WTC11 (cell line): ENCODE data around the gene FGF18. TPM values are rescaled to one million over a fixed set of nuclear protein-coding genes. Genes with fewer than 3 reads are reported as not detected.

Source experiments
- ATAC-seq: fragments of 200-7000 bp; cut with Tn5 transposase; 2 replicates; pipeline ENCODE4 v1.10.0; 2021; ENCODE audit warnings: mild to moderate bottlenecking, moderate library complexity
- CTCF ChIA-PET: fragments of 300-600 bp; sonication (Branson Sonifier 250); formaldehyde crosslinking; loops from one replicate; lab custom pipeline; 2021; ENCODE audit warnings: antibody characterized with exemption; lab: Charles Lee
- POLR2A ChIA-PET: fragments of 350-600 bp; sonication (Branson Sonifier 250); formaldehyde crosslinking; loops from one replicate; lab custom pipeline; 2021; ENCODE audit warnings: antibody characterized with exemption; lab: Charles Lee
- DNase-seq: peaks from one replicate; pipeline ENCODE4 v3.0.0; 2021; ENCODE audit warnings: low spot score
- H3K27ac Mint-ChIP-seq: 2 replicates; pipeline ENCODE4 v1.8.0; 2021; ENCODE audit warnings: mixed read lengths
- H3K27me3 Mint-ChIP-seq: 2 replicates; pipeline ENCODE4 v1.8.0; 2021; ENCODE audit warnings: low read depth, mild to moderate bottlenecking, moderate library complexity, mixed read lengths
- H3K36me3 Mint-ChIP-seq: 2 replicates; pipeline ENCODE4 v1.8.0; 2021; ENCODE audit warnings: mixed read lengths
- H3K4me1 Mint-ChIP-seq: 2 replicates; pipeline ENCODE4 v1.8.0; 2022; ENCODE audit warnings: mixed read lengths
- H3K4me3 Mint-ChIP-seq: 2 replicates; pipeline ENCODE4 v1.8.0; 2021; ENCODE audit warnings: mild to moderate bottlenecking, moderate library complexity, mixed read lengths
- H3K9me3 Mint-ChIP-seq: 2 replicates; pipeline ENCODE4 v1.8.0; 2021; ENCODE audit warnings: mixed read lengths
- CREB1 ChIP-seq: sonication (generic); formaldehyde crosslinking; IDR thresholded peaks from 2 replicates; pipeline ENCODE4 v1.8.0; 2023; ENCODE audit warnings: mild to moderate bottlenecking, missing genetic modification reagents
- GABPB1 ChIP-seq: sonication (generic); formaldehyde crosslinking; IDR thresholded peaks from 2 replicates; pipeline ENCODE4 v1.8.1; 2023; ENCODE audit warnings: mild to moderate bottlenecking, missing genetic modification reagents
- HMGA2 ChIP-seq: fragments of 250-450 bp; sonication (Bioruptor Pico); IDR thresholded peaks from 2 replicates; pipeline ENCODE4 v1.4.0; 2021; ENCODE audit warnings: mild to moderate bottlenecking, moderate library complexity
- KAT7 ChIP-seq: sonication (generic); formaldehyde crosslinking; IDR thresholded peaks from 2 replicates; pipeline ENCODE4 v1.8.1; 2023; ENCODE audit warnings: missing genetic modification reagents, mild to moderate bottlenecking, borderline replicate concordance
- NFYB ChIP-seq: sonication (generic); formaldehyde crosslinking; conservative IDR thresholded peaks from 2 replicates; pipeline ENCODE4 v1.8.0; 2022; ENCODE audit warnings: low read depth, missing genetic modification reagents
- NR2C2 ChIP-seq: sonication (generic); formaldehyde crosslinking; IDR thresholded peaks from 2 replicates; pipeline ENCODE4 v1.8.0; 2022; ENCODE audit warnings: mild to moderate bottlenecking, missing genetic modification reagents
- RORB ChIP-seq: fragments of 250-450 bp; sonication (Bioruptor Pico); IDR thresholded peaks from 2 replicates; pipeline ENCODE4 v1.9.0; 2021; ENCODE audit warnings: mild to moderate bottlenecking
- total RNA-seq: library from RNA; stranded (reverse); gene quantifications from 3 replicates; pipeline ENCODE4 v1.2.3, GENCODE V29; 2021
- TF ChIP-seq, protein P1 (sequence below): fragments of 200-600 bp; IDR thresholded peaks from 2 replicates; pipeline ENCODE4 v1.8.0; 2022; ENCODE audit warnings: antibody characterized with exemption
- TF ChIP-seq, protein P2 (sequence below): sonication (generic); formaldehyde crosslinking; conservative IDR thresholded peaks from 2 replicates; pipeline ENCODE4 v1.8.1; 2022; ENCODE audit warnings: mild to moderate bottlenecking, missing genetic modification reagents
- TF ChIP-seq, protein P3 (sequence below): sonication (generic); formaldehyde crosslinking; IDR thresholded peaks from 2 replicates; pipeline ENCODE4 v1.8.1; 2023; ENCODE audit warnings: mild to moderate bottlenecking, moderate library complexity, missing genetic modification reagents
- TF ChIP-seq, protein P4 (sequence below): fragments of 250-450 bp; sonication (Bioruptor Pico); IDR thresholded peaks from 2 replicates; pipeline ENCODE4 v1.9.0; 2021; ENCODE audit warnings: mild to moderate bottlenecking
- TF ChIP-seq, protein P5 (sequence below): sonication (generic); formaldehyde crosslinking; conservative IDR thresholded peaks from 2 replicates; pipeline ENCODE4 v1.8.1; 2023; ENCODE audit warnings: mild to moderate bottlenecking, low read depth, missing genetic modification reagents, moderate library complexity
- TF ChIP-seq, protein P6 (sequence below): fragments of 250-450 bp; sonication (Bioruptor Pico); IDR thresholded peaks from 2 replicates; pipeline ENCODE4 v1.8.0; 2021; ENCODE audit warnings: mild to moderate bottlenecking

Gene FGF18
- total RNA-seq, 1 experiment from 2014 or later: 0.72 TPM

DNA sequence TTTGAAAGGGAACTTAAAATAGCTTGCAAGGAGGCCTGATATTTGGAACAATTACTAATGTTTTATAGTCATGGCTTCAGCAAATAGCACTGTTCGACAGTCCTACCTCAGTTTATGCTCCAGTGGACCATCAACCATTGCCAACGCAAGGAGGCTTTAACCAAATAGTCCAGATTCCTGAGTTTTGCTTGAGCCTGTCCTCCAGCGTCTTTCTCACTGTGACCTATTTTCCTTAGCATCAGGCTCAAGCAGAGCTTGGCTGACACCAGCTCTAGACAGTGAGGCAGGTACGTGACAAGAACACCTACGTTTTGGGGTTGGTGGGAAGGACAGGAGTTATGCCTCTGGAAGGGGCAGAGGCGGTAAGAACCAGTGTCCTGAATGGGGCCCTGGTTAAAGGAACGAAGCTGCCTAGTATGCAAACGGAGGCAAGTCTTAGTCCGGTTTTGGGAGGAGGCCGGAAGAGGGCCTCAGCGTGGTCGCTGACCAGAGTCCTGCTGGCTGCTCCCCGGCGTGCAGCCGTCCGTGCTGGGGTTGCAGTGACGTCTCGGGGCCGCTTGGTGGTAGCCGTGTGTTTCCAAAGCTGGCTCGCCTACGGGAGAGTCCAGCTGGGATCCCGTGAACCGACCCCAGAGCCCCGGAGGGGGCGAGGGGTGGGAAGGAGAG lies 998 bp upstream of the FGF18 start (continued):
- TF ChIP-seq, protein P1, sequence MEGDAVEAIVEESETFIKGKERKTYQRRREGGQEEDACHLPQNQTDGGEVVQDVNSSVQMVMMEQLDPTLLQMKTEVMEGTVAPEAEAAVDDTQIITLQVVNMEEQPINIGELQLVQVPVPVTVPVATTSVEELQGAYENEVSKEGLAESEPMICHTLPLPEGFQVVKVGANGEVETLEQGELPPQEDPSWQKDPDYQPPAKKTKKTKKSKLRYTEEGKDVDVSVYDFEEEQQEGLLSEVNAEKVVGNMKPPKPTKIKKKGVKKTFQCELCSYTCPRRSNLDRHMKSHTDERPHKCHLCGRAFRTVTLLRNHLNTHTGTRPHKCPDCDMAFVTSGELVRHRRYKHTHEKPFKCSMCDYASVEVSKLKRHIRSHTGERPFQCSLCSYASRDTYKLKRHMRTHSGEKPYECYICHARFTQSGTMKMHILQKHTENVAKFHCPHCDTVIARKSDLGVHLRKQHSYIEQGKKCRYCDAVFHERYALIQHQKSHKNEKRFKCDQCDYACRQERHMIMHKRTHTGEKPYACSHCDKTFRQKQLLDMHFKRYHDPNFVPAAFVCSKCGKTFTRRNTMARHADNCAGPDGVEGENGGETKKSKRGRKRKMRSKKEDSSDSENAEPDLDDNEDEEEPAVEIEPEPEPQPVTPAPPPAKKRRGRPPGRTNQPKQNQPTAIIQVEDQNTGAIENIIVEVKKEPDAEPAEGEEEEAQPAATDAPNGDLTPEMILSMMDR: peak; percentile 77
- TF ChIP-seq NFYB (CRISPR knock-in tag): no peak
- TF ChIP-seq, all 79 proteins: peak for 9

DNA sequence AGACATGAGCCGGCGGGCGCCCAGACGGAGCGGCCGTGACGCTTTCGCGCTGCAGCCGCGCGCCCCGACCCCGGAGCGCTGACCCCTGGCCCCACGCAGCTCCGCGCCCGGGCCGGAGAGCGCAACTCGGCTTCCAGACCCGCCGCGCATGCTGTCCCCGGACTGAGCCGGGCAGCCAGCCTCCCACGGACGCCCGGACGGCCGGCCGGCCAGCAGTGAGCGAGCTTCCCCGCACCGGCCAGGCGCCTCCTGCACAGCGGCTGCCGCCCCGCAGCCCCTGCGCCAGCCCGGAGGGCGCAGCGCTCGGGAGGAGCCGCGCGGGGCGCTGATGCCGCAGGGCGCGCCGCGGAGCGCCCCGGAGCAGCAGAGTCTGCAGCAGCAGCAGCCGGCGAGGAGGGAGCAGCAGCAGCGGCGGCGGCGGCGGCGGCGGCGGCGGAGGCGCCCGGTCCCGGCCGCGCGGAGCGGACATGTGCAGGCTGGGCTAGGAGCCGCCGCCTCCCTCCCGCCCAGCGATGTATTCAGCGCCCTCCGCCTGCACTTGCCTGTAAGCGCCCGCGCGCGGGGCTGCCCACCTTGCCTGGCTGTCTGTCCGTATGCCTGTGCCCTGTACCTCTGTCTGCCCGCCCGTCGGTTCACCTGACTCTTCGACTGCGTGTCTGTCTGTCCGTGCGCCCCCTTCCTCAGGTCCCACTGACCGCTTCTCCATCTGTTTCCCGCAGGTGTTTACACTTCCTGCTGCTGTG lies 412 bp downstream of the FGF18 start:
- H3K4me3 Mint-ChIP-seq: peak overlapping the region; percentile 77
- no peak overlapping the region for H3K27ac Mint-ChIP-seq
- CTCF ChIA-PET: interaction anchor here (0.6 to 3.6 kb wide), 40 partner anchors 8 to 639 kb away, joined by 3 to 42 read pairs (median 7); partner anchors contain the start of gene FBXW11
- TF ChIP-seq, protein P2, sequence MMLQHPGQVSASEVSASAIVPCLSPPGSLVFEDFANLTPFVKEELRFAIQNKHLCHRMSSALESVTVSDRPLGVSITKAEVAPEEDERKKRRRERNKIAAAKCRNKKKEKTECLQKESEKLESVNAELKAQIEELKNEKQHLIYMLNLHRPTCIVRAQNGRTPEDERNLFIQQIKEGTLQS (CRISPR knock-in tag): no peak
- TF ChIP-seq, protein P3, sequence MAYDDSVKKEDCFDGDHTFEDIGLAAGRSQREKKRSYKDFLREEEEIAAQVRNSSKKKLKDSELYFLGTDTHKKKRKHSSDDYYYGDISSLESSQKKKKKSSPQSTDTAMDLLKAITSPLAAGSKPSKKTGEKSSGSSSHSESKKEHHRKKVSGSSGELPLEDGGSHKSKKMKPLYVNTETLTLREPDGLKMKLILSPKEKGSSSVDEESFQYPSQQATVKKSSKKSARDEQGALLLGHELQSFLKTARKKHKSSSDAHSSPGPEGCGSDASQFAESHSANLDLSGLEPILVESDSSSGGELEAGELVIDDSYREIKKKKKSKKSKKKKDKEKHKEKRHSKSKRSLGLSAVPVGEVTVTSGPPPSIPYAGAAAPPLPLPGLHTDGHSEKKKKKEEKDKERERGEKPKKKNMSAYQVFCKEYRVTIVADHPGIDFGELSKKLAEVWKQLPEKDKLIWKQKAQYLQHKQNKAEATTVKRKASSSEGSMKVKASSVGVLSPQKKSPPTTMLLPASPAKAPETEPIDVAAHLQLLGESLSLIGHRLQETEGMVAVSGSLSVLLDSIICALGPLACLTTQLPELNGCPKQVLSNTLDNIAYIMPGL (CRISPR knock-in tag): 0 out of 2 replicates have a peak, but pooled peaks have one; percentile 18
- no peak for TF ChIP-seq HMGA2
- POLR2A ChIA-PET: no interaction called here
- H3K27me3 Mint-ChIP-seq: peaks cover 39% of the 10 kb centered on the region
- peak; percentile 52 for DNase-seq
- no peaks in the 10 kb centered on the region for H3K36me3 Mint-ChIP-seq
- H3K4me1 Mint-ChIP-seq: peaks cover 34% of the 10 kb centered on the region
- peak; percentile 3 for ATAC-seq
- no peaks in the 10 kb centered on the region for H3K9me3 Mint-ChIP-seq

DNA sequence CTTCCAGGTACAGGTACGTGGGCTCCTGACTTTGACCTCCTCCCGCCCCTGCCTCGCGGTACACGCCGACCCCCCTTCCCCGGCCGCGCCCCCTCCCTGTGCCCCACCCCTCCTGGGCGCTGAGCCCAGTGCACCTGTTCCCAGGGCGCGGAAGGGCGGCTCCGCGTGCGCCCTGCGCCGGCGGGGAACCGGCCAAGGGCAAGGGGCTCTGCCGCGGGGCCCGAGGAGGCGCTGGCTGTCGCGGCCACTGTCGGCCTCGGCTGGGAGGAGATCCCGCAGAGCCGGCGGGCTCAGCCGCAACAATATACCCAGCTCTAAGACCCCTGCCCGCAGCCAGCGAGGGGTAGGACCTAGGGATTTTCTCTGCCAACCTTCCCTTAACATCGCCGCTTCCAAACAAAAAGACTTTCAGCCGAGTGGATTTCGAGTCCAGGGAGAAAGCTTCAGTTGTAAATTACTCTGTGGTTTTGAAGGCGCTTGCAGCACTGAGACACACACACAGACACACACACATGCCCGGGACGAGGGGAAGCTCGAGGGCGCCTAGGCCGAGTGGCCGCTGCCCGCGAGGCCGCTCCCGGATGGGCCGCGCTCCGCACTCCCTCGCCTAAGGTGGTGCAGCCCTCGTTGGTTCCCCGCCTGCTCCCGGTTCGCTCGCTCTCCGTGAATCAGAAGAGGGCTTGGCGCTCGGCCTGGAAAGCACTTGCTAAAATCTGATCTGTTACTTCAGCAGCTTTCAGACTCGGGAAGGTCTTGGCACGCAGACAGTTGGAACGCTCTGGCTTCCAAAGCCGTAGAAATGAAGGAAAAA lies 1.2 kb downstream of the FGF18 start:
- ATAC-seq: no peak
- peak; percentile 26 for DNase-seq
- ChIA-PET POLR2A (no interaction called here), CTCF (interaction anchor here (0.8 to 3.6 kb wide), 6 partner anchors 28 to 492 kb away, joined by 3 to 29 read pairs (median 4); no protein-coding TSS in a partner anchor)
- Mint-ChIP-seq H3K27ac (no peak overlapping the region), H3K27me3 (peaks cover 39% of the 10 kb centered on the region), H3K4me1 (peaks cover 35% of the 10 kb centered on the region), H3K36me3 (no peaks in the 10 kb centered on the region), H3K9me3 (no peaks in the 10 kb centered on the region), H3K4me3 (peak overlapping the region; percentile 78)
- TF ChIP-seq KAT7 (CRISPR knock-in tag) (peak; percentile 37; the same call in 1 of the 2 replicates), GABPB1 (no peak)

DNA sequence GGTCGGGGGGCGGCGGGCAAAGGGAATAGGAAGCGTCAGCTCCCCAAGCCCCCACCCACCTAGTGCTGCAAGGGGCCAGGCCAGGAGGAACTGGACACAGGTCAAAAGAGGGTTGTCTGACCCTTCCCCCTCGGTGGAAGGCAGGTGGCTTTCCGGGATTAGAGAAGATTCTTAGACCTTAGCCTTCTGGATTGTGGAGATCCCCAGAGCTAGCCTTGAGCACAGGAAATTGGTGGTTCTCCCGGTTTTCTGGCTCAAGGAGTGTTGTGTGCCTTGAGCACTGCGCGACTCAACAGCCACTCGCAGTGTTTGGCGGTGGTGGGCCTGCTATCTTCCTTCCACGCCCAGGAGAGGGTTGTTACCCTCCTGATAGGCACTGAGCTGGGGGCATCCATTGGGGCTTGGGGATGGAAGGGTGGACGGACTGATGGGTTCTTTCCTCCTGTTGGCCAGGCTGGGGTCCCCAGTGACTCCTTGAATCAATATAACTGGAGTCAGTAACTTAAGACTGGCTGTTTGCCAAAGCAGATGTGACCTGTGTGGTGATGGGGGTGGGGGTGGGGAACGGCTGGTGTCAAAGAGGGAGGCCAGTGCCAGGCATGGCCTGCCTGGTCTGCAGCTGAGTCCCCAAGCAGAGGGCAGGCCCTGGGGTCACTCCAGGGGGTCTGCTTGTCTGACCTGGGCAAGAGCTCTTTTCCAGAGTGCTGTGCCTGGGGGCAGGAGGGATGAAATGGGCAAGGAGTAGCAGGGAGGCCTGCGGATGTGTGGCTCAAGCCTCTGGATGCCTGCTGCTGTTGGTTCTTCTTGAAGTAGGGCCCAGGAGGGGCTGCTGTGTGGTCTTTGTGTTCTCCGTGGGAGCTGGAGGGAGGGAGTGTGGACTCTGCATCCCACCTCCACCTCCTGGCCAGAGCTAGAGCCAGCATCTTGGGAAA lies 2.1 kb downstream of the FGF18 start:
- Mint-ChIP-seq H3K4me3 (peak overlapping the region; percentile 78), H3K36me3 (no peaks in the 10 kb centered on the region), H3K4me1 (peaks cover 35% of the 10 kb centered on the region), H3K27ac (no peak overlapping the region), H3K9me3 (no peaks in the 10 kb centered on the region), H3K27me3 (peaks cover 39% of the 10 kb centered on the region)
- no peak for DNase-seq
- ChIA-PET CTCF (interaction anchor here (0.8 to 3.6 kb wide), 8 partner anchors 10 to 491 kb away, joined by 3 to 29 read pairs (median 4); no protein-coding TSS in a partner anchor), POLR2A (no interaction called here)
- no peak for ATAC-seq
- TF ChIP-seq NR2C2 (no peak), CREB1 (CRISPR knock-in tag) (no peak), RORB (CRISPR knock-in tag) (no peak), HMGA2 (no peak)
- TF ChIP-seq, protein P4, sequence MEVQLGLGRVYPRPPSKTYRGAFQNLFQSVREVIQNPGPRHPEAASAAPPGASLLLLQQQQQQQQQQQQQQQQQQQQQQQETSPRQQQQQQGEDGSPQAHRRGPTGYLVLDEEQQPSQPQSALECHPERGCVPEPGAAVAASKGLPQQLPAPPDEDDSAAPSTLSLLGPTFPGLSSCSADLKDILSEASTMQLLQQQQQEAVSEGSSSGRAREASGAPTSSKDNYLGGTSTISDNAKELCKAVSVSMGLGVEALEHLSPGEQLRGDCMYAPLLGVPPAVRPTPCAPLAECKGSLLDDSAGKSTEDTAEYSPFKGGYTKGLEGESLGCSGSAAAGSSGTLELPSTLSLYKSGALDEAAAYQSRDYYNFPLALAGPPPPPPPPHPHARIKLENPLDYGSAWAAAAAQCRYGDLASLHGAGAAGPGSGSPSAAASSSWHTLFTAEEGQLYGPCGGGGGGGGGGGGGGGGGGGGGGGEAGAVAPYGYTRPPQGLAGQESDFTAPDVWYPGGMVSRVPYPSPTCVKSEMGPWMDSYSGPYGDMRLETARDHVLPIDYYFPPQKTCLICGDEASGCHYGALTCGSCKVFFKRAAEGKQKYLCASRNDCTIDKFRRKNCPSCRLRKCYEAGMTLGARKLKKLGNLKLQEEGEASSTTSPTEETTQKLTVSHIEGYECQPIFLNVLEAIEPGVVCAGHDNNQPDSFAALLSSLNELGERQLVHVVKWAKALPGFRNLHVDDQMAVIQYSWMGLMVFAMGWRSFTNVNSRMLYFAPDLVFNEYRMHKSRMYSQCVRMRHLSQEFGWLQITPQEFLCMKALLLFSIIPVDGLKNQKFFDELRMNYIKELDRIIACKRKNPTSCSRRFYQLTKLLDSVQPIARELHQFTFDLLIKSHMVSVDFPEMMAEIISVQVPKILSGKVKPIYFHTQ (CRISPR knock-in tag): no peak
- TF ChIP-seq, protein P5, sequence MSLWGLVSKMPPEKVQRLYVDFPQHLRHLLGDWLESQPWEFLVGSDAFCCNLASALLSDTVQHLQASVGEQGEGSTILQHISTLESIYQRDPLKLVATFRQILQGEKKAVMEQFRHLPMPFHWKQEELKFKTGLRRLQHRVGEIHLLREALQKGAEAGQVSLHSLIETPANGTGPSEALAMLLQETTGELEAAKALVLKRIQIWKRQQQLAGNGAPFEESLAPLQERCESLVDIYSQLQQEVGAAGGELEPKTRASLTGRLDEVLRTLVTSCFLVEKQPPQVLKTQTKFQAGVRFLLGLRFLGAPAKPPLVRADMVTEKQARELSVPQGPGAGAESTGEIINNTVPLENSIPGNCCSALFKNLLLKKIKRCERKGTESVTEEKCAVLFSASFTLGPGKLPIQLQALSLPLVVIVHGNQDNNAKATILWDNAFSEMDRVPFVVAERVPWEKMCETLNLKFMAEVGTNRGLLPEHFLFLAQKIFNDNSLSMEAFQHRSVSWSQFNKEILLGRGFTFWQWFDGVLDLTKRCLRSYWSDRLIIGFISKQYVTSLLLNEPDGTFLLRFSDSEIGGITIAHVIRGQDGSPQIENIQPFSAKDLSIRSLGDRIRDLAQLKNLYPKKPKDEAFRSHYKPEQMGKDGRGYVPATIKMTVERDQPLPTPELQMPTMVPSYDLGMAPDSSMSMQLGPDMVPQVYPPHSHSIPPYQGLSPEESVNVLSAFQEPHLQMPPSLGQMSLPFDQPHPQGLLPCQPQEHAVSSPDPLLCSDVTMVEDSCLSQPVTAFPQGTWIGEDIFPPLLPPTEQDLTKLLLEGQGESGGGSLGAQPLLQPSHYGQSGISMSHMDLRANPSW: no peak
- TF ChIP-seq, protein P6, sequence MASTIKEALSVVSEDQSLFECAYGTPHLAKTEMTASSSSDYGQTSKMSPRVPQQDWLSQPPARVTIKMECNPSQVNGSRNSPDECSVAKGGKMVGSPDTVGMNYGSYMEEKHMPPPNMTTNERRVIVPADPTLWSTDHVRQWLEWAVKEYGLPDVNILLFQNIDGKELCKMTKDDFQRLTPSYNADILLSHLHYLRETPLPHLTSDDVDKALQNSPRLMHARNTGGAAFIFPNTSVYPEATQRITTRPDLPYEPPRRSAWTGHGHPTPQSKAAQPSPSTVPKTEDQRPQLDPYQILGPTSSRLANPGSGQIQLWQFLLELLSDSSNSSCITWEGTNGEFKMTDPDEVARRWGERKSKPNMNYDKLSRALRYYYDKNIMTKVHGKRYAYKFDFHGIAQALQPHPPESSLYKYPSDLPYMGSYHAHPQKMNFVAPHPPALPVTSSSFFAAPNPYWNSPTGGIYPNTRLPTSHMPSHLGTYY (CRISPR knock-in tag): no peak
